Left renal cortex interstitium (tissue), 4 donors: Measurements from ENCODE around the gene TAF1A. TPM values are rescaled to one million over a fixed set of nuclear protein-coding genes. Genes with fewer than 3 reads are reported as not detected.

ENCODE experiments used
- DNase-seq, 4 donors: peaks; one replicate each; pipeline ENCODE4 v3.0.0-alpha.2; 2013; ENCODE audit warnings: low read depth in 4 of 4, low spot score in 2 of 4, missing footprints in 1 of 4
- polyA plus RNA-seq, 4 donors: library from polyadenylated mRNA; unstranded; fragments of 120-200 nt; gene quantifications; one replicate each; pipeline ENCODE4 v1.2.1, GENCODE V29; 2013; ENCODE audit not compliant: insufficient read length in 4 of 4

Gene TAF1A
- polyA plus RNA-seq, 4 donors, result 14.7 to 18.8 (median 15.8) TPM

GRCh38 chr1:222600281-222600680, 10.5 kb upstream of the TAF1A start:
- no peak for DNase-seq

- DNase-seq, result no peak
These were observed 7.0 kb upstream of the TAF1A start for GRCh38 chr1:222596696-222597095.

GRCh38 chr1:222594789-222595188, 5.1 kb upstream of the TAF1A start:
- no peak for DNase-seq

- DNase-seq, result no peak
These were observed 2.4 kb upstream of the TAF1A start for GRCh38 chr1:222592171-222592570.

GRCh38 chr1:222588135-222588534, 1.6 kb downstream of the TAF1A start:
- no peak for DNase-seq

- DNase-seq, result no peak
These were observed 2.9 kb downstream of the TAF1A start for GRCh38 chr1:222586842-222587241.

GRCh38 chr1:222583079-222583478, 6.7 kb downstream of the TAF1A start:
- DNase-seq, result no peak

GRCh38 chr1:222582099-222582774, 7.5 kb downstream of the TAF1A start:
- no peak for DNase-seq

- DNase-seq, result no peak
These were observed 10.4 kb downstream of the TAF1A start for GRCh38 chr1:222579316-222579715.

GRCh38 chr1:222570837-222571236, 18.9 kb downstream of the TAF1A start:
- no peak for DNase-seq

GRCh38 chr1:222561656-222562055, 28.1 kb downstream of the TAF1A start:
- no peak for DNase-seq

GRCh38 chr1:222557574-222557973, 32.2 kb downstream of the TAF1A start:
- no peak for DNase-seq

GRCh38 chr1:222557148-222557547, 32.6 kb downstream of the TAF1A start:
- DNase-seq, result no peak

GRCh38 chr1:222555992-222556615, 33.6 kb downstream of the TAF1A start:
- no peak for DNase-seq

- DNase-seq, result no peak
These were observed 35.6 kb downstream of the TAF1A start for GRCh38 chr1:222554177-222554576.

GRCh38 chr1:222552882-222553281, 36.9 kb downstream of the TAF1A start:
- no peak for DNase-seq

GRCh38 chr1:222547944-222548671, 41.6 kb downstream of the TAF1A start, which contains the start of gene HHIPL2:
Gene HHIPL2 (minus strand): TSS chr1:222548104. CDS start chr1:222548044, 60 bp downstream.
- no peak for DNase-seq

GRCh38 chr1:222547260-222547614, 42.5 kb downstream of the TAF1A start:
- DNase-seq, result no peak

- peak in 3 of 4 donors; percentile 10 to 17 (median 17) for DNase-seq
These were observed 43.0 kb downstream of the TAF1A start for GRCh38 chr1:222546548-222547259.

GRCh38 chr1:222546091-222546490, 43.6 kb downstream of the TAF1A start:
- no peak for DNase-seq

- no peak for DNase-seq
These were observed 45.9 kb downstream of the TAF1A start for GRCh38 chr1:222543817-222544216.
